Stimulated activated CD4-positive, alpha-beta T cell treated with anti-CD3 and anti-CD28 coated beads, Interleukin-2, amount 100 ng/mL, for 24 hours (primary cell): ENCODE data around the gene FBLN5.
A peak's percentile ranks its signal among the peaks of the same experiment; 100 is the strongest.

Experiments used
- DNase-seq, 2 donors: peaks; one replicate each; pipeline ENCODE4 v3.0.0-alpha.2; 2020

The FBLN5 gene

DNA sequence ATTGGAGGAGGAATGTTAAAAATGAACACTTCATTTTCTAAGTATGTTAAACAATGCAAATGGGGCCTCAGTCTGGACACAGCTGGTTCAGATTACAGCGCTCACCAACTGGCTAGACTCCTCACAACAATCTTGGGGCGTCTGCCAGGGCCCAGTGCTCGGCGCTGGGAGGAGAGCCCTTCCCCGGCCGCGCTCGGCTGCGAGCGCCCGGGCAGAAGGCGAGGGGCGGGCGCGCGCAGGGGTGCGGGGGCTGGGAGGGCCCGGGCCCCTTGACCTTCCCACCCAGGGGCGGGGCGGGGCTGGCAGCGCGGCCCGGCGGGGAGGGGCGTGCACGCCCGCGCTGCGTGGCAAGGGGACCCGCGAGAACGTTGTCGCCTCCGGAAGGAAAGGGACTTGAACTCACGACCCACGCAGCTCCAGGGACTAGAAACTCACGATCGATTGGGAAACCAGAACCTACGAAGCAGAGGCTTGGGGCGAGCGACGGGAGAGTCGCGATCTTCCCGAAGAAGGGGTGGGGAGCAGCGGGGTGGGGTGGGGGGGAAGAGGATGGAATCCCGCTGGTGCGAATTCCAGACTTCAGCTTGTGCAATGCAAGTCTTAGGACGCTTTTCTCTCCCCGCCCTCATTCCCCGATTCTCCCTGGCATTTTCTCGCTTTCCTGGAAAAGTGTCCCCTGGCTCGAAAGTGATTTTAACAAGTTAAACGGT, at the start of gene FBLN5:
Gene FBLN5 (minus strand): TSS at position 220 of the 710 bp plus-strand sequence. CDS start 465 bp downstream, outside the sequence.
- DNase-seq: peak; percentile 39 to 62

DNA sequence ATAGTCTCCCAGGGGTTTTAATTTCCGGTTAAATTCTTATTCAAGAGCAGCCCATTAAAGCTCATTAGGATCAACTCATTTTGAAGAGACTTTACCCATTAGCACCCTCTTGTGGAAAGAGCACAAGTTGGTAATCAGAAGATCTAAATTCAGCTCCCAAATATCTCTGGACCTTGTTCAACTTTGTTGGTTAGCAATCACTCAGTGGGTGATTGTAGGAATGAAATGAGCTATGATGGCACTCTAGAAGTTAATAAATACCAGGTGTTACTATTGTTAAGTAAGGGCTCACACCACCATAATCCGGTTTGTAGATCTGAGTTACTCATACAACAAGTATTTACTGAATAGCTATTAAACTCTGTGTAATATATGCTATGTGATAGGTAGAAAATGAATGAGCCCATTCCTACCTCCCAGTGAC, 49.5 kb upstream of the FBLN5 start:
- no peak for DNase-seq

- DNase-seq: no peak
Observed at GRCh38 chr14:91987192-91987591, 39.7 kb upstream of the FBLN5 start.

- no peak for DNase-seq
Observed at GRCh38 chr14:91985521-91986255, 38.2 kb upstream of the FBLN5 start.

- no peak for DNase-seq
Observed at GRCh38 chr14:91985008-91985407, 37.5 kb upstream of the FBLN5 start.

- DNase-seq: no peak
Observed at GRCh38 chr14:91983588-91983987, 36.1 kb upstream of the FBLN5 start.

- DNase-seq: no peak
Observed at GRCh38 chr14:91980157-91980556, 32.7 kb upstream of the FBLN5 start.

DNA sequence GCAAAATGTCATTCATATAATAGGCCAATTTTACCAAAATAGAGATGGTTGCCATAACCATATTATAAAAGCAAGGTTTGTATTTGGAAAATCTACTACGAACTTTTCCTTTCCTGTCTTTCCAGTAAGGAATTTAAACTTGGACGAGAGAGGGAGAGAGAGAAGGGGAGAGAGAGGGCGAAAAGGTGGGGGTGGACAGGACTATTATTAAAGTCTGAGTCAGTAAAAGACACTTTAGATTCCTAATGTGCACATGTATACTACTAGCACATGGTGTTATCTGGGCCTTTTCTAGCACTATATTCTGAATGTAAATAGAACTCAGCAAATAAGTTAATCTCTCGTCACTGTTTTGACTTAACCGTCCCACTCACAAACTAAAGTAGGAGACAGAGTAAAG, 30.4 kb upstream of the FBLN5 start:
- no peak for DNase-seq

- DNase-seq: no peak
Observed at GRCh38 chr14:91975763-91976162, 28.3 kb upstream of the FBLN5 start.

DNA sequence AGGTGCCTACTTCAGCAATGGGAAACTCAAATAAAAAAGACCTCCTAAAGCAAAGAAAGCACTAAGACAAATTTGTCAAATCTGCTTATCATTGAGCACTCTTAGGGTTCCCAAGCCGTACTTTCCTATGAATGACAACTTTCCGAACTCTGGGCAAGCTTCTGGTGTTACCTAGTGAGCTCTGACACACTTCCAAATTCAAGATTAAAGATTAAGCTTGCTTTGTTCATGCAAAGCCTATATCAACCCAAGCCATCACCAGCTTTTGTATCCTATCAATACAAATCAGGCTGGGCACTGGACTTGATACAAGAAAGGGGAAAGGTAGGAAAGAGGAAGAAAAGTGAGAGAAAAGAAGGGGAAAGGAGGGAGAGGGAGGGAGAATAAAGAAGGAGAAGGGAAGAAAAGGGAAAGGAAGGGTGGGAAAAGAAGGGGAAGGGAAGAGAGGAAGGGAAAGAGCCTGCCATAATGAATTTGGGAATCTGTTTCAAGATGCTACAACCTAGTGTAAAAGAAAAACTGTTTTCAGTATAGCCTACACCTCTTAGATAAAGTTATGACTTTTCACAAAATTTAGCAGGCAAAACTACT, 23.8 kb upstream of the FBLN5 start:
- DNase-seq: no peak

GRCh38 chr14:91968280-91968679, 20.8 kb upstream of the FBLN5 start:
- DNase-seq: peak in 1 of 2 donors; percentile 21

DNA sequence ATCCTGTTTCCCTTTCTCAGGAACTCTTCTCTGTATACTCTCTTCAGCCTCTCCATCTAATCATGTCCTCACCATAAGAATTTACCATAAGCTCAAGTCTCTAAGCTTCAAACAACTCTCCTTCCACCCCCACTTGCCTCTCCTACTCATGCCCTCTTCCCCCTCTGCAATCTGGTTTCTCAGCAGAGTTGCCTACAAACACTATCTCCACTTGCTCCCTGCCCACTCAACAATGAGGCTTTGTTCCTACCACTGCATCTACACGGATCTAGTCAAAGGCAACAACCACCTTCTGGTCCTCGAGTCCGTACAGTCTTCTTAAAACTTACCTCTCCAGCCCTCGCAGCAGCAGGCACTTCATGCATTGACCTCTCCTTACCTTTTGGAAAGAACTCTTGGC, 17.2 kb upstream of the FBLN5 start:
- DNase-seq: no peak

GRCh38 chr14:91964011-91964410, 16.5 kb upstream of the FBLN5 start:
- DNase-seq: no peak

- DNase-seq: no peak
Observed at GRCh38 chr14:91963465-91963864, 16.0 kb upstream of the FBLN5 start.

- peak in 1 of 2 donors; percentile 19 for DNase-seq
Observed at GRCh38 chr14:91961297-91962220, 14.1 kb upstream of the FBLN5 start.

GRCh38 chr14:91957876-91958313, 10.4 kb upstream of the FBLN5 start:
- DNase-seq: no peak

DNA sequence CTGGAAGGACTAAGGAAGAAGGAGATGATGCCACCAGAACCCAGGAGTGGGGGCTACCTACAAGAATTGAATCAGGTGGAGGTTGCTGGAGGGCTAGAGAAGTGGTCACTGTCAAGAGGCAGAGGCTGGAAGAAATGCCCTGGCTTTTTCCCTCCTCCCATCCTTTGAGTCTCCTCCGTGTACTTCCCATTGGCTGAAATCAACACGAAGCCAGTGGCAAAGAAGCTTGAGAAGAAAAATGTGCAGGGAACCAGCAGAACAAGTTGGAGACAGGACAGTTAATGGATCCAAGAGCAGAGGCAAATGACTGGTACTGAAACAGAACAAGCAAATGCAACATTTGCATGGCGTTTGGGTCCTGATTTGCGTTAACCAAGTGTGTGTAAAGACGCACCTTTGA, 9.1 kb upstream of the FBLN5 start:
- no peak for DNase-seq

DNA sequence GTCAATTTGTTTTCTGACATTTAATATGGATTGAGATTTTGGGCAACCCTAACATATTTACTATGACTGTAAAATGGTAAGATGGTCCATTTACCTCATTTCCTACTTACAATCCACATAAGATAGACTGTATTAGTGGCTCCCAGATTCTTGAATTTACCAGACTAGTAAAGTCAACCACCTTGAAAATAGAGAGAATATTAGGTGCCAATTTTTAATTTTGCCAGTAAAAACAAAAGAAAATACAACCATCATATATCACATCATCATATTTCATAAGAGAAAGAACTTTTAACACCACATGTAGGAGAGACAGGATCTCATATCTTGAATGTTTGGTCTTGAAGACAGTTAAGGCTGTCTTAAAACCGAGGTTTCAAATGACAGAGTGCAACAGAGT, 7.7 kb upstream of the FBLN5 start:
- DNase-seq: no peak

DNA sequence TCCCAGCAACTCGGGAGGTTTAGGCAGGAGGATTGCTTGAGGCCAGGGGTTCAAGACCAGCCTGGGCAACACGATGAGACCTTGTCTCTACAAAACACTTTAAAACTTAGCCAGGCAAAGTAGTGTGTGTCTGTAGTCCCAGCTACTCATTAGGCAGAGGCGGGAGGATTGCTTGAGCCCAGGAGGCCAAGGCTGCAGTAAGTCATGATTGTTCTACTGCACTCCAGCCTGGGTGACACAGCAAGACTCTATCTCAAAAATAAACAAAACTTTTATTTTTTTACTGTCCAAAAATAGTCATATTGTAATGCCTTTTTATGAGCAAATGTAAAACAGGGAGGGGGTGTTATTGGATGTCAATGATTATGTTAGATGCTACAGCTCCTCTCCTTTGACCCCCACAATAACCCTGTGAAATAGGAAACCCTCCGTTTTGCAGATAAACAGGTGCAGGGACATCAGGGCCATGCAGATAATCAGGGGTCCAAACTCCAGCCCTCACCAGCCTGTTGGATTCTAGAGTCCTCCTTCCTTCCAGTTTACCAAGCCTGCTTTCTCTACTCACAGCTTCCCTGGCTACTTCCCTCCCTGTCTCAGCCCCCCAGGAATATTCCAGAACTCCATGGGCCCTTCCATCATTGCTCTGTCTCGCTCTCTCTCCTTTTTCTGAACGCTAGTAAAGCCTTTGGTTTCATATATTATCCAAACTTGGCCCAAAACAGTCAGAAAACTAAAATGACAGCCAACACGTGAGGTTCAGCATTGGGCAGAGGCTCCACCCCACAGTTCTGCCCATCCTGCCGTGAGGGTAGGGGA, 5.9 kb upstream of the FBLN5 start:
- DNase-seq: no peak

GRCh38 chr14:91946622-91947474, 646 bp downstream of the FBLN5 start:
- DNase-seq: peak in 1 of 2 donors; percentile 9
